HepG2 (cell line): ENCODE results near the gene RBBP8NL. TPM values are rescaled to one million over a fixed set of nuclear protein-coding genes. Genes with fewer than 3 reads are reported as not detected.

ENCODE experiments used
- FOXK2 ChIP-seq: fragments of 450-650 bp; IDR thresholded peaks from 2 replicates; pipeline ENCODE4 v1.6.1; 2016
- ZNF710 ChIP-seq: sonication (generic); formaldehyde crosslinking; IDR thresholded peaks from 2 replicates; pipeline ENCODE4 v1.5.0; 2020; ENCODE audit warnings: mild to moderate bottlenecking, missing genetic modification reagents, borderline replicate concordance
- ZUFSP ChIP-seq: sonication (generic); formaldehyde crosslinking; IDR thresholded peaks from 2 replicates; pipeline ENCODE4 v1.9.0; 2021; ENCODE audit warnings: missing genetic modification reagents, mild to moderate bottlenecking, borderline replicate concordance
- polyA plus RNA-seq, 8 experiments: library from polyadenylated mRNA; depleted of rRNA in 3 of 8; stranded (reverse) in 7 of 8; unstranded in 1 of 8; fragments of >200 nt; fragmentation: Illumina TruSeq in 4 of 8; extraction: Trizol in 4 of 8; gene quantifications; 2 replicates each; pipeline versions ENCODE4 v1.2.1 to v1.2.3, GENCODE V29; 2011 to 2016; ENCODE audit warnings: low read depth in 4 of 8, missing spikeins in 1 of 8, mixed read lengths in 1 of 8; ENCODE audit not compliant: insufficient read depth in 1 of 8
- total RNA-seq, 5 experiments: library from RNA; depleted of rRNA; stranded (reverse); fragments of >200 nt; fragmentation: Illumina TruSeq; extraction: Trizol; gene quantifications; 2 replicates each; pipeline ENCODE4 v1.2.3, GENCODE V29; 2016; ENCODE audit warnings: low read depth in 1 of 5

The RBBP8NL gene
- total and polyA plus RNA-seq, 2 of the 13 experiments (the other 11 are each of a cell fraction or from before 2014, with no cell fraction given), result 0.69 to 0.86 TPM

DNA sequence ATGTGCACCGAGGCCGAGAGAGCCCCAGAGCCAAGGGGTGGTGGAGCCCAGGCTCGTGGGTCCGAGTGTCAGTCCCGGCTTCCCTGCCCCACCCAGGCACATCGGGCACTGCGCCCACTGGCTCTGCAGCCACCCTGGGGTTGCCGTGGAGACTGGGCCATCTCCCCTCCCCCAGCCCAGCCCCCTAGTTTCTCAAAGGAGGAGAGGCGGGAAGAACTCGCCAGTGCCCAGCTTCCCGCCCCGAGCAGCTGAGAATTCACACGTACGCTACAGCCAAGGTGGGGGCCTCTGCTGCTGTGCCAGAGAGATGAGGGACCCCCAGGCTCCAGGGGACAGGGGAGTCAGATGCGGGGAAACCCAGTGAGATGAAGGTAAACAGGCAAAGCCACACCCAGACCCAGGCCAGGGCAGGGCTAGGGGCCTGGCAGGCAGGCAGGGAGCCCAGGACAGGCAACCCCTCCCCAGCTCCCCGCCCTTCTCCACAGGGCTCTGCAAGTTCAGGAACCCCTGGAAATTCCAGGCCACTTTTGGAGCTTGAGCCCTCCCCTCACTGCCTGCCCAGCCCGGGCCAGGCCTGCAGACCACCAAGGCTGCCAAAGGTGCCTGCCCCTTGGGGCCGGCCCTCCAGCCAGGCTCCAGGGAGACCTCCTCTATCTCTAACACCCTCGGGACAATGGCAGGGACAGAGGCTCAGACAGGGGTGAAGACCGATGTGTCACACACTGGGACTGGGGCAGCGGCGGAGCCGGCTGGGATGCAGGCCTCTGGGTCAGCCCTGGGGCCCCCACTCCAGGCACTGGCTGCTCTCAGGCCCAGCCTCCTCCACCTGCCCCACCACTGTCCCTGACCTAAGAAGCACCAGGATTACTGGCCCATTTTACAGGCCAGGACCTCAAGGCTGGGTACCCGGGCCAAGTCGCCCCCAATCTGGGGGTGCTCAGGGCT, 66.2 kb downstream of the RBBP8NL start (continued):
- no peak for TF ChIP-seq ZNF710 (CRISPR knock-in tag)
- TF ChIP-seq ZUFSP, result no peak
- no peak for TF ChIP-seq FOXK2

Other genes starting within 250 kb of the RBBP8NL start
- gene MTG2, start 244.5 kb downstream of the RBBP8NL start, total RNA-seq (2016; rRNA removed; fragmentation: Illumina TruSeq; extraction: Trizol), result 31.3 and 37.8 TPM in 2 replicates
- gene MTG2, start 244.5 kb downstream of the RBBP8NL start, polyA plus RNA-seq (2011; rRNA removed), result 20.4 and 22.5 TPM in 2 replicates
- gene HRH3, start 207.3 kb downstream of the RBBP8NL start, total RNA-seq (2016; rRNA removed; fragmentation: Illumina TruSeq; extraction: Trizol), result 0.10 and 0.18 TPM in 2 replicates
- not detected in 2 replicates for gene HRH3, start 207.3 kb downstream of the RBBP8NL start, polyA plus RNA-seq (2011; rRNA removed)
- 37.4 and 41.5 TPM in 2 replicates for gene OSBPL2, start 189.0 kb downstream of the RBBP8NL start, total RNA-seq (2016; rRNA removed; fragmentation: Illumina TruSeq; extraction: Trizol)
- gene OSBPL2, start 189.0 kb downstream of the RBBP8NL start, polyA plus RNA-seq (2011; rRNA removed), result 18.5 and 20.5 TPM in 2 replicates
- 143 and 154 TPM in 2 replicates for gene ADRM1, start 124.5 kb downstream of the RBBP8NL start, total RNA-seq (2016; rRNA removed; fragmentation: Illumina TruSeq; extraction: Trizol)
- gene ADRM1, start 124.5 kb downstream of the RBBP8NL start, polyA plus RNA-seq (2011; rRNA removed), result 92.9 and 106 TPM in 2 replicates
- gene LAMA5, start 60.2 kb downstream of the RBBP8NL start, total RNA-seq (2016; rRNA removed; fragmentation: Illumina TruSeq; extraction: Trizol), result 28.5 and 44.7 TPM in 2 replicates
- gene LAMA5, start 60.2 kb downstream of the RBBP8NL start, polyA plus RNA-seq (2011; rRNA removed), result 21.0 and 22.7 TPM in 2 replicates
- 2,584 and 2,647 TPM in 2 replicates for gene RPS21, start 40.4 kb downstream of the RBBP8NL start, total RNA-seq (2016; rRNA removed; fragmentation: Illumina TruSeq; extraction: Trizol)
- 9,925 and 11,063 TPM in 2 replicates for gene RPS21, start 40.4 kb downstream of the RBBP8NL start, polyA plus RNA-seq (2011; rRNA removed)
- 9.7 and 10.2 TPM in 2 replicates for gene CABLES2, start 20.3 kb downstream of the RBBP8NL start, total RNA-seq (2016; rRNA removed; fragmentation: Illumina TruSeq; extraction: Trizol)
- 5.2 and 5.9 TPM in 2 replicates for gene CABLES2, start 20.3 kb downstream of the RBBP8NL start, polyA plus RNA-seq (2011; rRNA removed)
- 0.20 and 0.39 TPM in 2 replicates for gene GATA5, start 48.5 kb upstream of the RBBP8NL start, total RNA-seq (2016; rRNA removed; fragmentation: Illumina TruSeq; extraction: Trizol)
- 0.12 and 0.18 TPM in 2 replicates for gene GATA5, start 48.5 kb upstream of the RBBP8NL start, polyA plus RNA-seq (2011; rRNA removed)
- gene SLCO4A1, start 215.0 kb upstream of the RBBP8NL start, total RNA-seq (2016; rRNA removed; fragmentation: Illumina TruSeq; extraction: Trizol), result 23.8 and 55.5 TPM in 2 replicates
- gene SLCO4A1, start 215.0 kb upstream of the RBBP8NL start, polyA plus RNA-seq (2011; rRNA removed), result 91.3 and 112 TPM in 2 replicates